Ramos (cell line): ENCODE data around the gene MTERF1.
"Not testable (repeated sequence)": the region's sequence is repeated elsewhere in the genome, so short reads cannot be mapped to it uniquely, and the experiment has no call there.

ENCODE experiments used
- in situ Hi-C: fragments of 300-500 bp; cut with MboI; formaldehyde crosslinking; loops from one replicate; pipeline ENCODE4 v1.14.3; 2022; ENCODE audit warnings: low sequenced_read_pairs; ENCODE audit not compliant: unreplicated experiment

MTERF1 gene

DNA sequence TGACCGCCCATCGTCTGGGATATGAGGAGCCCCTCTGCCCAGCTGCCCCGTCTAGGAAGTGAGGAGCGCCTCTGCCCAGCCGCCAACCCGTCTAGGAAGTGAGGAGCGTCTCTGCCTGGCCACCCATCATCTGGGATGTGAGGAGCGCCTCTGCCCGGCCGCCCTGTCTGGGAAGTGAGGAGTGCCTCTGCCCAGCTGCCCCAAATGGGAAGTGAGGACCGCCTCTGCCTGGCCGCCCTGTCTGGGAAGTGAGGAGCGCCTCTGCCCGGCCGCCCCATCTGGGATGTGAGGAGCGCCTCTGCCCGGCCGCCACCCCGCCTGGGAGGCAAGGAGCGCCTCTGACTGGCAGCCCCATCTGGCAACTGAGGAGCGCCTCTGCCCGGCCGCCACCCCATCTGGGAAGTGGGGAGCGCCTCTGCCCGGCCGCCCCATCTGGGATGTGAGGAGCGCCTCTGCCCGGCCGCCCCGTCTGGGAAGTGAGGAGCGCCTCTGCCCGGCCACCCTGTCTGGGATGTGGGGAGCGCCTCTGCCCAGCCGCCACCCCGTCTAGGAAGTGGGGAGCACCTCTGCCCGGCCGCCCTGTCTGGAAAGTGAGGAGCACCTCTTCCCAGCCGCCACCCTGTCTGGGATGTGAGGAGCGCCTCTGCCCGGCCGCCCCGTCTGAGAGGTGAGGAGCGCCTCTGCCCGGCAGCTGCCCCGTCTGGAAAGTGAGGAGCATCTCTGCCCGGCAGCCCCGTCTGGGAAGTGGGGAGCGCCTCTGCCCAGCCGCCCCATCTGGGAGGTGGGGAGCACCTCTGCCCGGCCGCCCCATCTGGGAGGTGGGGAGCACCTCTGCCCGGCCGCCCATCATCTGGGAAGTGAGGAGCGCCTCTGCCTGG is 7.1 kb upstream of the MTERF1 start:
- in situ Hi-C loops: not testable (repeated sequence)

DNA sequence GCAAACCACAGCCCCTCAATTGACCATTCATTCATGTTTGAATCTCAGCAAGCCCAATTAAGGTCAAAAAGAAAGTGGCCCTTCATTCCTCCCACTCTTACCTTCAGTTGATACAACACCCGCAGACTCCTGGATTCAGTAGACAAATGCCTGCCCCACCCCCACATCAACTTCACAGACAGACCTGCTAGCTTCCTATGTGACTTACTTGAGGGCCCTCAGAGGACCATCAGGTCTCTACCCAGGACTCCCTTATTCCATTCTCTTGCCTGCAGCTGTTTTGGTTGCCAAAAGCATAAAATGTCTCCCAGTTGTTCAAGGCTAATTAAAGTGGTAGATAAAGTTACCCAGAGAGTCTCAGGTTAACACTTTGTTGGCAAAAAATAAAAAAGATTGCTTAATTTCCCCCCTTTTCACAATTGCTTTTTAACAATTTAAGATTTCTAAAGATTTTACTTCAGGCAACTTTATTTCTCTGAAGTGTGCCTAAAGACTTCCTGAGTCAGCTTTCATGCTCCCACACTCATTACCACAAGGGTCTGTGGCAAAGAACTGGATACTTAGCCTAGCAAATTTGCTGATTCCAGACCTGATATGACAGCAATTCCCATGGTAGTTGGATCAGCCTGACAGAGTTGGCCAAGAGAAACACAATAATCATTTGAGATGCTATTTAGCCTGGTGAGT is 3.3 kb upstream of the MTERF1 start:
- in situ Hi-C loops: no loop called here

DNA sequence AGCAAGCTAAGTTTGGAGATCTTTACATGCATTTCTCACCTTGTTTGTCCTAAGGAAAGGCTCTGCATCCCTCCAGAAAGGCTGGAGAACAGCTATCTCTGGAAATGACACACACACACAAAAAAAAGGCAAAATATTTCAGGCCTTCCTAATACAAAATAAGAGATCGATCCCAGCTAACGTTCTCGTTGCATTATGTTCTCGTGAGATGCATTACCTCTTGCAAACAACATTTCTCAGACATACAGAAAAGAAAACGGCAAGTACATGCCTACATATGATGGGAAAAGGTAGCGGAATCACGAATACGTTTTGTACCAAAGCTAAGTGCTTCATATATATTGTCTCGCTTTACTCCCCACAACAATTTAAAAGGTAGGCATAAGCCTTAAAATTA is 488 bp downstream of the MTERF1 start:
- in situ Hi-C loops: no loop called here

DNA sequence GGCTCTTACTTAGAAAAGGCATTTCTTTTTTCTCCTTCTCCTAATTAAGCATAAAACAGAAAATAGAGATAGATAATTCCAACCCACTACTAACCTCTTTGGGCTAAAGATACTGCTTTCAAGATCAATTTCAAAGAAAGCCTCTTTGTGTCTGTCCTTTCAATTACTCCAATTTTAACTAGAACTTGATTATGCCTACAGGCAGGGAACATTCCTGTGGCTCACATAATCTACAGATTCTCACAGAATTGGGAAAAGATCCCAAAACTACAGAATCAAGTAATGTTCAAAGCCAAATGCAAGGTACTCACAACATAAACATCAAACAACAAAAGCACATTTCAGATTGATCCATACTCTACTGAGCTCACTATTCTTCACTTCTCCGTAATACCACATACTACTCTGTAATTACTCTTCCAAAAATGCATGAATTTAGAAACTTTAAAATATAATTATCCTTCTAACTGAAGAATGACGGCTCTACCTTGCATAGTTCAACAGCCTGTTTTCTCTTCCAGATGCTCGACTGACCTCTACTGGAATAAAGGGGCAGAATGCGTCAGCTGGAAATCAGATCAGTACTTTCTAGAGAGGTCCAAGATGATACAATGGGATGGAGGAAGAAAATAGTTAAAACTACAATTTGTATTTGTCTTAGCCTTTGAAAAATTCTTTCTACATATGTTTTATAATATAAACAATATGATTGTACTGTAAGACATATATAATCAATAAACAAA is 3.9 kb downstream of the MTERF1 start:
- in situ Hi-C loops: no loop called here

DNA sequence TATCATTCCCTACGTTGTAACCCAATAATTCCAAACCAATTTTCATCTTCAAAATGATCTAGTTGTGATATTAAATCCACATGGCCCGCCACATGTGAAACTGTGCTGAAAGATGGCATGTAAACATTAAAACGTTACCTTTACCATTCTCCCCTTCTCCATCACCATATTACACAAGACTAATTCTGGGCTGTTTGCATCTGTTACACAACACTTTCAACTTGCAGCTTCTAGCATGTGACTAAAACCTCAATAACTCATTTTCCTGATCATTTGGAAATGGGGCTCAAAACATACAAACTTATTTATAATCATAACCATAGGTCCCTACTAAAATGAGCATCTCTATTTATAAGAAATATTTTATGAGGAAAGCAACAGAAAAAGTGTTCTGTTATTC is 4.7 kb downstream of the MTERF1 start:
- in situ Hi-C loops: no loop called here

DNA sequence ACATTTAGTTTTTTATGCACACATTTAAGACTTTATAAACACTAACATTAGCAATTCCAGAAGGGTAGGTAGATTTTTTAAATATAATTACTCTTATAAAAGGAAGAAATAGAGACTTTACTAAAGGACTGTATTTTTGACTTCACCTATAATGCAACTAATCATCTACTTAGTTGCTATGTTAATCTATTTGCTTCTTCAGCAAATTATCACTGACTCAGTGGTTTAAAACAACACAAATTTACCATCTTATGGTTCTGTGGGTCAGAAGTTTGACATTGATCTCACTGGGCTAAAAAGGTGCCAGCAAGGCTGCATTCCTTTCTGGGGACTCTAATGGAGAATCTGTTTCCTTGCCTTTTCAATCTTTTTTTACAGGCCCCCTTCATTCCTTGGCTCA is 7.6 kb downstream of the MTERF1 start:
- in situ Hi-C loops: no loop called here

DNA sequence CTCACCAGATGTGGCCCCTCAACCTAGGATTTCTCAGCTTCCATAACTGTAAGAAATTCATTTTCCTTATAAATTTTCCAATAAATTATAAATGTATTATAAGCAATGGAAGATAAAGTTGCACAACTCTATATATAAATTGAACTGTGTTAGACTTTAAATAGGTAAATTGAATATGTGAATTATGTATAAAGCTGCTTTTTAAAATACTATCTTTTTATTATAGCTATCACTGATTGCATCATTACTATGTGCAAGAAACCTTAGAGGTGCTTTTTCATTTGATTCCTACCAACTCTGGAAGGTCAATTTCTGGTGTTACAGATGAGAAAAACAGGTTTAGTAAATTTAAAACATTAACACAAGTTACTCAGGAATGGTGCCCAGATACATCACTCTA is 8.4 kb downstream of the MTERF1 start:
- in situ Hi-C loops: no loop called here

DNA sequence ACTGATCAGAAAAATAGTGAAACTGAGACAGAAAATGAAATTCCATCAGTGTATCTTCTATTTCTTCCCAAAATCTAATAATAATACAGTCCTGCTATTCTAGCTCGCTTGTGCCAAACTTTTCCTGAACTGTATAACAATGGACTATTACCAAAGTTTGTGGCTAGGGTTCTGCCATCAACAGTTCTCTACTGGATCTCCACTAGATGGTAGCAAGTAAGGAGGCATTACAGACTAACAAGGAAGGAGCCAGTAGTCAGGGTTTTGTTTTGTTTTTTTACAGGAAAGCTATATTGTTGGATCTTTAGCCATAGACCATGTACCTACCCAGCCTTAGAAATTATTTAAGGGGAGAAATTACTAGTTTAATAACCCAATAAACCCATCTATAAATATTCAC is 10.8 kb downstream of the MTERF1 start:
- in situ Hi-C loops: no loop called here

DNA sequence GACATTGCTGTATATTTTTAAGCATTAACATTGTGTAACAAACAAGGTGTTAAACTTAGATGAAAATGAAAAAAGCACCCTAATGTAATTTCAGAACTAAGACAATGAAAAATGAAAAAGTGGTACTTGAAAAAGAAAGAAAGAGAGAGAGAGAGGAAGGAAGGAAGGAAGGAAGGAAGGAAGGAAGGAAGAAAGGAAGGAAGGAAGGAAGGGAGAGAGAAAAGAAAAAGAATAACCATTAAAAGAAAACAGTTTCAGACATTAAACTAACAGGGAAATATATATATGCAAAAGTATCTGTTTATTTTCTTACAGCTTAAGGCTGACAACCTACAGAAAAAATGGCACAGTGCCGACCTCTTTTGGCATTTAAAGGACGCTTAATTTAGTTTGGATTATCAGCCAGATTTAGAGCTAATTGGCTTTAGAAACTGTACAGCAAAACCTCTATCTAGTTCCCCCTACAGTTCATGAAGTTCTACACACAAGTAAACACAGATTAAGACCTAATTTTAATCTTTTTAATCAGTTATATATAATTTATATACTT is 13.8 kb downstream of the MTERF1 start:
- in situ Hi-C loops: no loop called here

DNA sequence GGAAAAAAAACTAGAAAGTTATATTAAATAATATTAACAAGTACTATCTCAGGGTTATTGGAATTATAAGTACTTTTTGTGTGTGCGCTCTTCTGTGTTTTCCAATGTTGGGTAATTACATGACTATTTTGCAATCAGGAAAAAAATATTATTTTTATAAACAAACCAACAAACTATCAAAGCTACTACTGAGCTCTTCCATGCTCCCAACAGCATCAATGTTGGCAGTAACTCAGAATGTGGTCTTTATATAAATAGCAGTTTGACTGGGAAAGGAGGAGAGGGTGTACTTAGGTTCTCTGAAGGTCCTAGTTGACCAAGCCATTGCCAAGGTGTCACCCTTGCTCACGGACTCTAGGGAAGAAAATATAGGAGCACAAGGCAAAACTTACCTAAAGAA is 15.0 kb downstream of the MTERF1 start:
- in situ Hi-C loops: no loop called here

DNA sequence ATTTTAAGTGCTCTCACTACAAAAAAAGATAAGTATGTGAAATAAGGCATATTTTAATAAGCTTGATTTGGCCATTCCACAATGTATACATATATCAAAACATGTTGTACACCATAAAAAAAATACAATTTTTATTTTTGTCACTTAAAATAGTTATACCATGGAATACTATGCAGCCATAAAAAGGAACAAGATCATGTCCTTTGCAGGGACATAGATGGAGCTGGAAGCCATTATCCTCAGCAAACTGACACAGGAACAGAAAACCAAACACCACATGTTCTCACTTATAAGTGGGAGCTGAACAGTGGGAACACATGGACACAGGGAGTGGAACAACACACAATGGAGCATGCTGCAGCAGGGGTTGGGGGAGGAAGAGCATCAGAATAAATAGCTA is 15.9 kb downstream of the MTERF1 start:
- in situ Hi-C loops: not testable (repeated sequence)

DNA sequence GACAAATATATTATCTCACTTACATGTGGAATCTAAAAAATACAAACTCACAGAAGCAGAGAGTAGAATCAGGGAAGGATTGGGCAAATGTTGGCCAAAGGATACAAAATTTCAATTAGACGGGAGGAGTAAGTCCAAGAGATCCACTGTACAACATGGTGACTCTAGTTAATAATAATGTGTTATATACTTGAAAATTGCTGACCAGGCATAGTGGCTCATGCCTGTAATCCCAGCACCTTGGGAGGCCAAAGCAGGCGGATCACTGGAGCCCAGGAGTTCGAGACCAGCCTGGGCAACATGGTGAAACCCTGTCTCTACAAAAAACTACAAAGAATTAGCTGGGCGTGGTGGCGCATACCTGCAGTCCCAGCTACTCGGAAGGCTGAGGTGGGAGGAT is 16.4 kb downstream of the MTERF1 start:
- in situ Hi-C loops: no loop called here

DNA sequence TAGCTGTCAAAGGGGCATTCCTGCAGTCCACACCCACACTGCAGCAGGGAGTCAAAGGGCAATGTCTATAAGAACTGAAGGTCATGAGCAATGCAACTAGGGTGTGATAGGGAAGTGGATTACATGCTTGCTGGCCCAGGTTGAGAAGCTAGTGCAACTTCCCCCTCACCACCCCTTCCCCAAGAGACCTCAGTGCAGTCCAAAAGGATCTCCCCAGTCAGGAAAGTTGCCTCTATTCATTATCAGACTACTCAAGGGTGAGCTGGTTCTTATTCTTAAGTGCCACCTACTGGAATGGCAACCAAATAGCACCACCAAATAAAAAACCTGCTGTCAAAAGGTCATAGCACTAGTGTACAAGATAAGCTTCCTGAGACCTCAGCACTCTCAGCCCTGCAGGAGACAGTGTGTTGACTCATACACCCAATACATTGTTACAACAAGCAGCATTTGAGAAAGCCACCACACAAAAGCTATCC is 28.2 kb downstream of the MTERF1 start:
- in situ Hi-C loops: no loop called here

DNA sequence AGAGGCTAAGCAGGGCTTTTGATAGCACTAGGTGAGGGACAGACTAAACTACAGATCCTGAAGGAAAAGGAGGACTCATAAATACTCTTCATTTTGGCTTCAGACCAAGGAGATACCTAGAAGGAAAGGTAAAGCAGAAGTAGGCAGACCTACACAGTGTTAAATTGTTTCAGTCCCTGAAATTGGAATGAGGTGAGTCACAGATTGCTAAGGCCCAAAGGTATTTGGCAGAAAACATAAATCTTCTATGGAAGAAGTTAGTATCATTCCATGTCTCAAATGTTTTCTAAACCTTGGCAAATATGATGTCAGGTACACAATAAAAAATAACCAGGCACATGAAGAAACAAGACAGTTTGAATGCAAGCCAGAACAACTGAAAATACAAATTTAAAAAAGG is 30.0 kb downstream of the MTERF1 start:
- in situ Hi-C loops: no loop called here

DNA sequence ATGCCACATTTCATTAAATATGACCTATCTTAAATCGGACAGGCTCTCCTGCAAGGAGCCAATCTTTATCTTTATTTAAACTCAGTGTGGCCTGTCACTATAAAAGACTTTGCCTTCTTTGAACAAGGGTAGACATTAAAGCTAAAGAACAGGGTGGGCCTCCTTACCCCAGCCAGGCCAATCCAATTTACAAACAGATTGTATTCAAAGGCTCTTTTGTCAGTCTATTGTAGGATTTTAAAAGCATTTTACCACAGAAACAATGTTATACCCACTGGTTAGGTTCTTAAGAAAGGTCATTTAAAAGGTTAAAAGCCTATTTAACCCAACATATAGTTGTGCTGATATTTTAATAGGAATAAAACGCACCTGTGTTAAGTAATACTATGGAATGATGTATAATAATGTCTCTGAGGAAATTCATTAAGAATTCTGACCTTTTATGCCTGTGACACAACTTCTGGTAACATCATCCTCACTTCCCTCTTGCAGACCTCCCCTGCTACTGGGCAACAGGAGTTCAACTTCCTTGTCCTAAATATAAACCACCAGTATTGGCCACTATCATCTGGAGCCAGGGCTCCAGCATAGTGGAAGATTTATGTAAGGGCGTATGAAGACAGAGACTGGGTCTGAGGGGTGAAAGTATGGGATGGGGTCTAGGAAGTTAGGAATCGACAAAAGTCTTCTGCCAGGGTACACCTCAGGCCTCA is 32.5 kb downstream of the MTERF1 start:
- in situ Hi-C loops: loop anchor here (25.0 kb wide), 1 partner anchor 1214 kb away; no protein-coding TSS in a partner anchor

DNA sequence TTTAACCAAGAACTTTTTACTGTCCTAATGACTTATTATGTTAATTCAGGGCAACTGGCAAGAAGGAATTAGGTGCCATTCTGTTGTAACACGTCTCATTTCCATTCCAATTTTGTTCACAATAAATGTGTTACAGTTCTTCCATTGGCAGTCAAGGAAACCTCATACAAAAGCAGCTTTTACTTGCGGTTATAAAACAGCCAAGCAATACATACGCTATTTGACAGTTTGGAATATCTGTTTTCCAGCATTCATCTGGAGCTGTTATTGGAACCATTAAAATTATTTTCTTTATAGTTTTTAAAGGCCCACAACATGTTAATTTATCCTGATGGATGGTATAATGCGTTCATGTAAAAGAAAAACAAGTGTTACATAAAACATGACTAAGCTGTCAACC is 33.3 kb downstream of the MTERF1 start:
- in situ Hi-C loops: loop anchor here (25.0 kb wide), 1 partner anchor 1215 kb away; no protein-coding TSS in a partner anchor

DNA sequence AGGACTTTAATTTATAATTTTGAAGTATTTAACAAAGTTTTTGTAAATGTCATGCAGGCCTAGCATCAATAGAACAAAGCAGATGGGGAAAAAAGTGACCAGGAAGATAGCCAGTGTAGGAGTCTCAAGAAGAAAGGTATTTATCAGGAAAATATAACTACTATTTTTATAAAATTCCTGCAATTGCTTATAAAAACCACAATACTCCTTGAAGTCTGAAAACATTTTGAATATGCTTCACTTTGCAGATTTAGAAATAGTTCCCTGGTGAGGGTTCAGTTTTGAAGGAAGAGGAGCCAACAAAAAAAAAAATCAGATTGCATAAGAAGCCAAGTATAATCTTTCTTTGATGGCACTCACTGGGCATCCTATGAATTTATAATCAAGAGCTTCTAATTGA is 34.1 kb downstream of the MTERF1 start:
- in situ Hi-C loops: loop anchor here (25.0 kb wide), 1 partner anchor 1216 kb away; no protein-coding TSS in a partner anchor

DNA sequence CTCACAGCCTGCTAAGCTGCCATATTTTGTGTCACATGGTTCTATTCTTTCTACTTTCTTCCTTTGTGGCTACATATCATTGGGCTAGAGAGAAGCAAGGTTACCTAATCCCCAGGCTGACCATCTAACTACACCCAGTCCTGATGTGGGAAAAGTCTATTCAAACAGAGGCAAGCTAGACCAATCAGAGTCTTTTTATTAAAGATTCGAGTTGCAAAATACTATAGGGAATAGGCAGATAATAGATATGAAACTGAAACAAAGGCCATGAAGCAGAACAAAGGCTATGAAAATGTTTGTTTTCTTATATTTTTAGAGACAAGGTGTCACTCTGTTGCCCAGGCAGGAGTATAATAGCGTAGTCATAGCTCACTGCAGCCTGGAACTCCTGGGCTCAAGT is 36.7 kb downstream of the MTERF1 start:
- in situ Hi-C loops: loop anchor here (25.0 kb wide), 1 partner anchor 1218 kb away; no protein-coding TSS in a partner anchor

DNA sequence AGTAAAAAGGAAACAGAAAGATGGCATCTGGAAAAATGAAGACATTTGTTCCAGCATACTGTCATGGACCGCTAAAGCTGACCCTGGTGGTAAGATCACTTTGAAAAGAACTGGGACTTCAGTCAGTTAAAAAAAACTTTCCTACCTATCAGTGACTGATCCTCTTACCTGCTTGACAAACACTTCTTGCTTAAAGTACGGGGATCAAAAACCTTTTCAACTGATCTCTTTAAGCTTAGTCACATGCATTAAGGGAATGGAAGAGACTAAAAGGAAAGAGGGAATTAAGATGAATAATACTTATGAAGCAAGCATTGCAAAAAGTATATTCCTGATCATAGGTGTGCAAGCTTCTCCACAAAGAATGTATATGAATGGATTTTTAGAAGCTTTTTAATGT is 42.1 kb downstream of the MTERF1 start:
- in situ Hi-C loops: loop anchor here (25.0 kb wide), 1 partner anchor 1224 kb away; no protein-coding TSS in a partner anchor
